ENCODE measurements around the gene TSPAN12.

- no peak for TF ChIP-seq CTCF (IDR thresholded peaks at IDR 0.05; ENCODE audit: insufficient read depth, low read length)
- TF ChIP-seq POLR2AphosphoS5 (IDR thresholded peaks at IDR 0.05; ENCODE audit: low read depth) = no peak
These were observed 63.7 kb downstream of the TSPAN12 start for GRCh38 chr7:120794106-120794729.

Data from HL-60 (cell line).